SK-N-MC (cell line): ENCODE measurements around the gene PRIM2.
"Not testable (repeated sequence)": the region's sequence is repeated elsewhere in the genome, so short reads cannot be mapped to it uniquely, and the experiment has no call there.

Experiments used
- EZH2 ChIP-seq: fragments of 200-600 bp; sonication (generic); IDR thresholded peaks from one replicate; pipeline ENCODE4 v1.6.1; 2017; ENCODE audit warnings: antibody characterized with exemption
- FOXP2 ChIP-seq: optimal IDR thresholded peaks from 2 replicates; pipeline ENCODE3; 2011; ENCODE audit warnings: mild to moderate bottlenecking, moderate library complexity; ENCODE audit not compliant: insufficient read depth; ENCODE audit errors: extremely low read length, control extremely low read depth
- POLR2AphosphoS5 ChIP-seq: IDR thresholded peaks from 2 replicates; pipeline ENCODE4 v1.6.1; 2012; ENCODE audit warnings: mild to moderate bottlenecking, low read depth, low read length, borderline replicate concordance

- TF ChIP-seq EZH2, POLR2AphosphoS5, FOXP2: not testable (repeated sequence)
These were observed 8.7 kb upstream of the PRIM2 start for GRCh38 chr6:57308755-57309154.
